Osteoblast (primary cell): ENCODE data around the gene TRIM29. TPM values are rescaled to one million over a fixed set of nuclear protein-coding genes. Genes with fewer than 3 reads are reported as not detected.

Experiments used
- DNase-seq: peaks from one replicate; pipeline ENCODE4 v3.0.0; 2011; ENCODE audit warnings: low spot score, mixed read lengths; ENCODE audit not compliant: insufficient read length; ENCODE audit errors: missing footprints
- H2AFZ ChIP-seq: 2 replicates; pipeline ENCODE4 v1.6.0; 2011; ENCODE audit warnings: mild to moderate bottlenecking, low read length
- H3K27ac ChIP-seq: 2 replicates; pipeline ENCODE4 v1.5.1; 2011; ENCODE audit warnings: mild to moderate bottlenecking, low read depth, low read length, moderate library complexity
- H3K27me3 ChIP-seq: 2 replicates; pipeline ENCODE4 v1.6.0; 2012; ENCODE audit warnings: mild to moderate bottlenecking, control low read depth, inconsistent platforms, low read length, moderate library complexity; ENCODE audit not compliant: insufficient read depth
- H3K36me3 ChIP-seq: 2 replicates; pipeline ENCODE4 v1.5.1; 2011; ENCODE audit warnings: mild to moderate bottlenecking, low read length, control low read depth, moderate library complexity; ENCODE audit not compliant: insufficient read depth
- H3K4me1 ChIP-seq: 2 replicates; pipeline ENCODE4 v1.5.1; 2011; ENCODE audit warnings: mild to moderate bottlenecking, low read length, control low read depth, moderate library complexity; ENCODE audit not compliant: insufficient read depth
- H3K4me2 ChIP-seq: 2 replicates; pipeline ENCODE4 v1.6.0; 2011; ENCODE audit warnings: mild to moderate bottlenecking, low read length; ENCODE audit not compliant: insufficient read depth
- H3K4me3 ChIP-seq: fragments of 200-600 bp; sonication (generic); 3 replicates; pipeline ENCODE4 v1.5.1; 2012; ENCODE audit warnings: mild to moderate bottlenecking, low read length, inconsistent platforms; ENCODE audit not compliant: insufficient read depth
- H3K79me2 ChIP-seq: 2 replicates; pipeline ENCODE4 v1.6.0; 2012; ENCODE audit warnings: mild to moderate bottlenecking, low read length, control low read depth, inconsistent platforms; ENCODE audit not compliant: insufficient read depth
- H3K9me3 ChIP-seq: 2 replicates; pipeline ENCODE4 v1.5.1; 2011; ENCODE audit warnings: low read depth, low read length, control low read depth
- H4K20me1 ChIP-seq: 2 replicates; pipeline ENCODE4 v1.6.0; 2012; ENCODE audit warnings: mild to moderate bottlenecking, low read length, control low read depth; ENCODE audit not compliant: insufficient read depth
- CTCF ChIP-seq: IDR thresholded peaks from 2 replicates; pipeline ENCODE4 v1.5.1; 2011; ENCODE audit warnings: mild to moderate bottlenecking, low read depth, low read length, moderate library complexity; ENCODE audit errors: extremely low read depth
- total RNA-seq: library from RNA; depleted of rRNA; stranded (reverse); fragments of >200 nt; gene quantifications from 2 replicates; pipeline ENCODE4 v1.2.3, GENCODE V29; 2012

Gene TRIM29
- total RNA-seq, 1 donor = 0.36 TPM

DNA sequence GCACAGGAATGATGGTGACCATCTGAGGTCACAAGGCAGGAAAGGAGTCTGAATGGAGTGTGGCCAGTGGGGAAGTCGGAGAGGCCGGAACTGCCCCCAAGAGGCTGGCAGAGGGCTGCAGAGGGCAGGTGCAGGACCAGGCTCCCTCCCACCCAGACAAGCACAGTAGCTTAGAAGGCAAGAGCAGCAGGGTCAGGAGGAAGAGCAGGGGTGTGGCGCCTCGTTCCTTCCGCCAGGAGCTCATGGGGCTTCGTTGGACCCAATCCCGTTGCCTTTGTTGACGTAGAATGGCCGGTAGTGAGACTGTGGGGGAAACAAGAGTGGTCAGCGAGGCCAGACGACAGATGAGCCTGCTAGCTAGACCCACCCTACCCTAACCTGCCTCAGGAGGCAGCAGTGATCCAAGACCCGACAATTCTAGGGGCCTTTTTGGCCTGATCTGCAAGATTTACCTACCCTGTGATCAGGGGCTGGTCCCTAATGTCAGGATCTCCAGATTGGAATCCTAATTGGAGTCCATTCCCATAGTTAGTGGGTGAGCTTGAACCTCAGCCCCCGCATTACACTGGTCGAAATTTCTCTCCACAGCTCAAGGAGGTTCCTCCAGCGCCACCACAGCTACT is 25.6 kb downstream of the TRIM29 start:
- TF ChIP-seq CTCF = peak; percentile 8
- H4K20me1 ChIP-seq = no peaks in the 10 kb centered on the region
- peaks cover 20% of the 10 kb centered on the region for H3K27me3 ChIP-seq
- H3K36me3 ChIP-seq = no peaks in the 10 kb centered on the region
- no peak overlapping the region for H3K4me3 ChIP-seq
- no peaks in the 10 kb centered on the region for H3K79me2 ChIP-seq
- no peak overlapping the region for H3K27ac ChIP-seq
- H3K4me1 ChIP-seq = no peaks in the 10 kb centered on the region
- H2AFZ ChIP-seq = no peak overlapping the region
- H3K4me2 ChIP-seq = no peak overlapping the region
- no peaks in the 10 kb centered on the region for H3K9me3 ChIP-seq
- peak; percentile 79 for DNase-seq

GRCh38 chr11:120109531-120109930 is 28.4 kb downstream of the TRIM29 start:
- peaks cover 43% of the 10 kb centered on the region for H3K27me3 ChIP-seq

GRCh38 chr11:120108785-120109168 is 29.1 kb downstream of the TRIM29 start:
- DNase-seq = peak; percentile 57
- no peak overlapping the region for H3K4me2 ChIP-seq
- H3K36me3 ChIP-seq = no peaks in the 10 kb centered on the region
- no peak for TF ChIP-seq CTCF
- no peaks in the 10 kb centered on the region for H4K20me1 ChIP-seq
- H3K27me3 ChIP-seq = peaks cover 50% of the 10 kb centered on the region
- H3K9me3 ChIP-seq = no peaks in the 10 kb centered on the region
- H3K79me2 ChIP-seq = no peaks in the 10 kb centered on the region
- no peak overlapping the region for H3K27ac ChIP-seq
- H2AFZ ChIP-seq = no peak overlapping the region
- no peaks in the 10 kb centered on the region for H3K4me1 ChIP-seq
- no peak overlapping the region for H3K4me3 ChIP-seq

More at GRCh38 chr11:120109531-120109930, 28.4 kb downstream of the TRIM29 start:
- Histone ChIP-seq H3K27ac (no peak overlapping the region), H3K79me2 (no peaks in the 10 kb centered on the region), H3K9me3 (no peaks in the 10 kb centered on the region), H2AFZ (no peak overlapping the region), H4K20me1 (no peaks in the 10 kb centered on the region), H3K36me3 (no peaks in the 10 kb centered on the region), H3K4me2 (no peak overlapping the region), H3K4me1 (no peaks in the 10 kb centered on the region), H3K4me3 (no peak overlapping the region)
- DNase-seq = peak; percentile 71
- TF ChIP-seq CTCF = no peak

- Histone ChIP-seq H3K27me3 (peaks cover 54% of the 10 kb centered on the region), H3K9me3 (no peaks in the 10 kb centered on the region), H3K4me2 (no peak overlapping the region), H3K36me3 (no peaks in the 10 kb centered on the region), H2AFZ (no peak overlapping the region), H3K27ac (no peak overlapping the region), H3K79me2 (no peaks in the 10 kb centered on the region), H4K20me1 (no peaks in the 10 kb centered on the region), H3K4me3 (no peak overlapping the region), H3K4me1 (no peaks in the 10 kb centered on the region)
- peak; percentile 99 for DNase-seq
- TF ChIP-seq CTCF = peak; percentile 98
Observed at GRCh38 chr11:120108154-120108784, 29.6 kb downstream of the TRIM29 start.
